GM12878 (cell line): ENCODE results near the gene ZMYM5. TPM values are rescaled to one million over a fixed set of nuclear protein-coding genes. Genes with fewer than 3 reads are reported as not detected.
"Not testable (repeated sequence)": the region's sequence is repeated elsewhere in the genome, so short reads cannot be mapped to it uniquely, and the experiment has no call there.

Source experiments
- ATAC-seq: fragments of 200-7000 bp; cut with Tn5 transposase; 3 replicates; pipeline ENCODE4 v1.9.1; 2020; ENCODE audit warnings: mild to moderate bottlenecking, moderate library complexity
- BruUV-seq: library from RNA; stranded (reverse); fragments of 400-500 nt; replicated peaks from 2 replicates; lab custom pipeline; 2021; lab: Mats Ljungman, UMichigan
- CTCF ChIA-PET: fragments of 300-600 bp; sonication (Branson Sonifier 250); formaldehyde crosslinking; extraction: SDS; loops from one replicate; lab custom pipeline; 2021; ENCODE audit warnings: inconsistent platforms; lab: Yijun Ruan, JAX
- POLR2A ChIA-PET: fragments of 350-600 bp; formaldehyde crosslinking; extraction: SDS; loops from one replicate; lab custom pipeline; 2021; ENCODE audit warnings: inconsistent platforms; lab: Charles Lee
- RAD21 ChIA-PET: fragments of 300-600 bp; sonication (Branson Sonifier 250); formaldehyde crosslinking; loops from one replicate; lab custom pipeline; 2023; ENCODE audit warnings: antibody characterized with exemption; ENCODE audit not compliant: unreplicated experiment; lab: Charles Lee
- SMC1A ChIA-PET: fragments of 300-600 bp; sonication (Branson Sonifier 250); formaldehyde crosslinking; loops from one replicate; lab custom pipeline; 2023; ENCODE audit not compliant: unreplicated experiment, uncharacterized antibody; lab: Charles Lee
- DNase-seq: peaks from one replicate; pipeline ENCODE4 v3.0.0-alpha.2; 2011; ENCODE audit warnings: low read depth, low spot score
- FAIRE-seq: peaks from 3 replicates; lab custom pipeline; 2011; peaks lifted over from hg19 to GRCh38; lab: Jason Lieb, UNC
- H2AFZ ChIP-seq: 2 replicates; pipeline ENCODE4 v1.6.0; 2011; ENCODE audit warnings: low read depth, low read length, control low read depth; ENCODE audit not compliant: control insufficient read depth
- H3K27ac ChIP-seq: 2 replicates; pipeline ENCODE4 v1.5.1; 2011; ENCODE audit warnings: control low read depth; ENCODE audit not compliant: control insufficient read depth, insufficient read depth
- H3K27me3 ChIP-seq, 2 experiments: replicated peaks in 1 of 2; 2 replicates each; pipeline versions ENCODE4 v1.6.0 to v1.6.1; 2011; ENCODE audit warnings: low read length in 1 of 2; ENCODE audit not compliant: control insufficient read depth in 2 of 2, insufficient read depth in 2 of 2
- H3K36me3 ChIP-seq, 2 experiments: 2 replicates each; pipeline ENCODE4 v1.5.1; 2011; ENCODE audit warnings: low read length in 1 of 2; ENCODE audit not compliant: control insufficient read depth in 2 of 2, insufficient read depth in 2 of 2
- H3K4me1 ChIP-seq: 2 replicates; pipeline ENCODE4 v1.6.1; 2011; ENCODE audit warnings: mild to moderate bottlenecking, low read length, moderate library complexity, mixed read lengths; ENCODE audit not compliant: control insufficient read depth, insufficient read depth
- H3K4me2 ChIP-seq: 2 replicates; pipeline ENCODE4 v1.6.0; 2011; ENCODE audit warnings: control low read depth; ENCODE audit not compliant: control insufficient read depth, insufficient read depth
- H3K4me3 ChIP-seq: fragments of 200-600 bp; sonication (generic); 2 replicates; pipeline ENCODE4 v1.5.1; 2016
- H3K79me2 ChIP-seq: 2 replicates; pipeline ENCODE4 v1.6.0; 2011; ENCODE audit warnings: low read length; ENCODE audit not compliant: control insufficient read depth, insufficient read depth
- H3K9ac ChIP-seq: 2 replicates; pipeline ENCODE4 v1.8.0; 2011; ENCODE audit warnings: low read length, control low read depth, mixed read lengths; ENCODE audit not compliant: control insufficient read depth, insufficient read depth
- H3K9me3 ChIP-seq: replicated peaks from 3 replicates; pipeline ENCODE4 v1.5.1; 2011; ENCODE audit warnings: mild to moderate bottlenecking, low read length; ENCODE audit not compliant: control insufficient read depth, insufficient read depth
- H4K20me1 ChIP-seq: 2 replicates; pipeline ENCODE4 v1.6.0; 2011; ENCODE audit not compliant: control insufficient read depth, insufficient read depth
- MEF2A ChIP-seq: IDR thresholded peaks from 2 replicates; pipeline ENCODE4 v1.6.1; 2011; ENCODE audit warnings: low read depth, mild to moderate bottlenecking, low read length, moderate library complexity; ENCODE audit not compliant: insufficient read depth
- RUNX3 ChIP-seq: IDR thresholded peaks from 2 replicates; pipeline ENCODE4 v1.6.1; 2012; ENCODE audit warnings: low read length, inconsistent platforms
- whole genome bisulfite sequencing: methylation state at CpG from one replicate; pipeline ENCODE4 v1.1.6; 2016; ENCODE audit warnings: low lambda C conversion rate; ENCODE audit not compliant: insufficient replicate concordance, insufficient coverage; ENCODE audit errors: missing lambda C conversion rate; 5-methylcytosine and 5-hydroxymethylcytosine counted together
- in situ Hi-C: fragments of 300-500 bp; cut with MboI; formaldehyde crosslinking; loops from 9 replicates; pipeline ENCODE4 v1.14.3; 2018; ENCODE audit warnings: mixed read lengths
- intact Hi-C: fragments of 100-400 bp; cut with micrococcal nuclease; formaldehyde crosslinking; loops from one replicate; pipeline ENCODE4 v1.14.2; 2022; ENCODE audit not compliant: unreplicated experiment
- polyA plus RNA-seq, 11 experiments: library from polyadenylated mRNA; depleted of rRNA in 4 of 11; unstranded in 6 of 11; stranded (reverse) in 5 of 11; fragments of >200 nt; fragmentation: Nextera tagmentation in 4 of 11; fragmentation: Illumina TruSeq in 1 of 11; extraction: Ambion mirVana in 4 of 11; extraction: Trizol in 1 of 11; gene quantifications; 1 replicate in 1 of 11; 2 replicates in 10 of 11; pipeline versions ENCODE4 v1.2.1 to v1.2.3, GENCODE V29; 2011 to 2016; ENCODE audit warnings: inconsistent platforms in 2 of 11, missing spikeins in 2 of 11, low read depth in 1 of 11
- total RNA-seq, 4 experiments: library from RNA; depleted of rRNA in 3 of 4; stranded (reverse); fragments of >200 nt in 3 of 4; fragmentation: Illumina TruSeq in 1 of 4; extraction: Trizol in 1 of 4; gene quantifications; 2 replicates each; pipeline versions ENCODE4 v1.2.1 to v1.2.3, GENCODE V29; 2013 to 2021

ZMYM5 gene
- total and polyA plus RNA-seq, 10 of the 15 experiments (the other 5 are each of a cell fraction or from before 2014, with no cell fraction given) = 7.1 to 13.7 (median 10.6) TPM

DNA sequence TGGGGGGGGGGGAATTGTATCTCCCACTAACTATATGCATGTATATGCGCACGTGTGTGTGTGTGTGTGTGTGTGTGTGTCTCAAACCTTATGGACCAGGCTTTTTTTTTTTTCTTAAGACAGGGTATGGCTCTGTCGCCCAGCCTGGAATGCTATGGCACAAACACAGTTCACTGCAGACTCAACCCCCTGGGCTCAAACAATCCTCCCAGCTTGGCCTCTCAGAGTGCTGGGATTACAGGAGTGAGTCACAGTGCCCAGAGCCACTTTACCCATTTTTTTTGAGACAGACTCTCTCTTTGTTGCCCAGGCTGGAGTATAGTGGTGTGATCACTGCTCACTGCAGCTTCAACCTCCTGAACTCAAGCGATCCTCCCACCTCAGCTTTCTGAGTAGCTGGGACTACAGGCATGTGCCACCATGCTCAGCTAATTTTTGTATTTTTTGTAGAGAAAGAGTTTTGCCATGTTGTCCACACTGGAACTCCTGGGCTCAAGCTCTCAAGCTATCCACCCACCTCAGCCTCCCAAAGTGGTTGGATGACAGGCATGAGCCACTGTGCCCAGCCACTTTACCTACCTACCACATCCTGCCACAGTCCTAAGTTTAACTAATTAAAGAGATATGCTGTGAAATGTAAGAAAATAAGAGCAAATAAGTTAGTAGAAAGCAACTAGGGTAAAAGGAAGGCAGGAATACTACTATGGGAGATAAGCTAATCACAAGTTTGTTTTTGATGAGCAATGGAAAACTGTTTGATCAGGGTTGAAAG lies 2.4 kb downstream of the ZMYM5 start:
- H3K27me3 ChIP-seq = no peaks in the 10 kb centered on the region
- H4K20me1 ChIP-seq = no peaks in the 10 kb centered on the region
- ChIA-PET CTCF (interaction anchor here (0.6 to 2.4 kb wide), 4 partner anchors 10 to 221 kb away, joined by 3 to 10 read pairs (median 7); no protein-coding TSS in a partner anchor), POLR2A (interaction anchor here (0.6 to 1.9 kb wide), 6 partner anchors 10 to 367 kb away, joined by 3 to 8 read pairs (median 3); no protein-coding TSS in a partner anchor), RAD21 (interaction anchor here (0.6 to 1.8 kb wide), 6 partner anchors 9 to 301 kb away, joined by 3 to 6 read pairs (median 3); partner anchors contain the start of gene PSPC1), SMC1A (interaction anchor here (0.6 to 1.5 kb wide), 10 partner anchors 9 to 228 kb away, joined by 3 to 6 read pairs (median 3); no protein-coding TSS in a partner anchor)
- peak overlapping the region; percentile 56 for H3K27ac ChIP-seq
- TSS peak; percentile 66 for BruUV-seq
- DNase-seq = no peak
- peak overlapping the region; percentile 82 for H3K4me3 ChIP-seq
- H3K36me3 ChIP-seq = no peaks in the 10 kb centered on the region; a peak in 1 of 4 replicates
- no peak for ATAC-seq
- in situ Hi-C loops = no loop called here
- peak overlapping the region; percentile 83 for H3K9ac ChIP-seq
- FAIRE-seq = no peak
- H3K79me2 ChIP-seq = peaks cover 52% of the 10 kb centered on the region
- H3K4me1 ChIP-seq = peaks cover 9% of the 10 kb centered on the region
- peaks cover 2% of the 10 kb centered on the region for H3K9me3 ChIP-seq
- peak overlapping the region; percentile 76 for H3K4me2 ChIP-seq
- 70% methylated on average over 4 of the region's 4 CpGs for WGBS
- TF ChIP-seq MEF2A (no peak), RUNX3 (peak; percentile 24; the same call in 1 of the 2 replicates)
- H2AFZ ChIP-seq = no peak overlapping the region
- intact Hi-C loops = loop anchor here (5.0 to 10.0 kb wide), 2 partner anchors 94 to 226 kb away; partner anchors contain the start of gene MPHOSPH8

DNA sequence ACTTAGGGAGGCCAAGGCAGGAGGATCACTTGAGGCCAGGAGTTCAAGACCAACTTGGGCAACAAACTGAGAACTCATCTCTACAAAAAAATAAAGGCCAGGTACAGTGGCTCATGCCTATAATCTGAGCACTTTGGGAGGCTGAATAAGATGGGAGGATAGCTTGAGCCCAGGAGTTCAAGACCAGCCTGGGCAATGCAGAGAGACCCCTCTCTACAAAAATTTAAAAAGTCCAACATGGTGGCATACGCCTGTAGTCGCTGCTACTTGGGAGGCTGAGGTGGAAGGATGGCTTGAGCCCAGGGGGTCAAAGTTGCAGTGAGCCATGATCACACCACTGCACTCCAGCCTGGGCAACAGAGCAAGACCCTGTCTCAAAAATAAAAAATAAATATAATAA lies 5.8 kb downstream of the ZMYM5 start:
- CTCF ChIA-PET, H3K4me2 ChIP-seq, H3K4me1 ChIP-seq, H3K9me3 ChIP-seq, FAIRE-seq, in situ Hi-C loops, H3K27ac ChIP-seq, H2AFZ ChIP-seq, intact Hi-C loops, BruUV-seq, H3K4me3 ChIP-seq, ATAC-seq, H4K20me1 ChIP-seq, RAD21 ChIA-PET, H3K36me3 ChIP-seq, H3K9ac ChIP-seq, DNase-seq, SMC1A ChIA-PET, H3K27me3 ChIP-seq: not testable (repeated sequence)
- peaks cover 47% of the 10 kb centered on the region for H3K79me2 ChIP-seq
- 100% methylated on average over 2 of the region's 2 CpGs for WGBS
- POLR2A ChIA-PET = interaction anchor here (0.9 kb wide), 1 partner anchor 12 kb away, joined by 5 read pairs; no protein-coding TSS in a partner anchor
